ENCODE measurements around the gene RNF187. TPM values are rescaled to one million over a fixed set of nuclear protein-coding genes. Genes with fewer than 3 reads are reported as not detected.

RNF187 gene
- total RNA-seq, 2 experiments from 2014 or later, result 114 to 155 TPM

DNA sequence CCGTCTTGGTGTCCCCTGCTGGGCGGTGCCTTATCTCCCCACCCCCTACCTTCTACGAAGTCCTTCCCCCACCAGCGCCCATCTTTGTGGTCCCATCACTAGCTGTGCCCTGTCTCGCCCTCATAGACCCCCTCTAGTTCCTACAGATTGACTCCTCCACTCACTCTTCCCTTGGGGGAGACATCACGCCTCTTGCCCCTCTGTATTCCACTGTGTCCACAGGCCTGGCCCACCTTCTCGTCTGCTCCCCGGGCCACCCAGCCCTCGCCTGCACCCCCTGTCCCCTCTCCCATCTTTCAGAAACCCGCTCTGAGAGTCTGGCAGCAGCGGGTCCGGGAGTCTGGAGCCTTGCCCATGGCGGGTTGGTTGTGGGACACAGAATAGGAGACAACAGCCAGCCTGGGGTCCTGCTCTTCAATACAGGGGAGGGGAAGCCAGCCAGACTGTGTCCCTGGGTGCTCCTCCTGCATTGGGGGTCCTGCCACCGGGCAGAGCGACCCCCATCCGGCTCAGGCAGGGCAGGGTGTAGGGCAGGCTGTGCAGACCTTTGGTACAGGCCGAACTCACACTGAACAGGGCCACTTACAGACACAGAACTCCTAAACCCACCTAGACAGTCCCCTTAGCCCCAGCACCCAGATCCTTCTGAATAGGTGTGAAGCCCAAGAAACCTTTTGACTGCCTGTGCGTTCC, 1.1 kb downstream of the RNF187 start:
- intact Hi-C loops (cut with DNase I, micrococcal nuclease), result loop anchor here (1.0 to 10.0 kb wide), 4 partner anchors 13 to 1137 kb away; partner anchors contain the start of genes CCSAP (in 1 of the 2), TAF5L (in 1 of the 2) and URB2 (in 1 of the 2)
- peak overlapping the region; percentile 90 for H3K27ac Mint-ChIP-seq
- H3K4me3 Mint-ChIP-seq, result peak overlapping the region; percentile 89
- DNase-seq, result no peak
- POLR2A ChIA-PET, result no interaction called here
- CTCF ChIA-PET, result interaction anchor here (0.6 to 3.4 kb wide), 4 partner anchors 12 to 30 kb away, joined by 3 to 17 read pairs (median 3); no protein-coding TSS in a partner anchor
- no peaks in the 10 kb centered on the region for H3K27me3 Mint-ChIP-seq
- peak; percentile 17 for ATAC-seq
- peaks cover 36% of the 10 kb centered on the region for H3K4me1 Mint-ChIP-seq
- peaks cover 38% of the 10 kb centered on the region for H3K36me3 Mint-ChIP-seq (ENCODE audit: low read depth)
- no peaks in the 10 kb centered on the region for H3K9me3 Mint-ChIP-seq (ENCODE audit: low read depth)

DNA sequence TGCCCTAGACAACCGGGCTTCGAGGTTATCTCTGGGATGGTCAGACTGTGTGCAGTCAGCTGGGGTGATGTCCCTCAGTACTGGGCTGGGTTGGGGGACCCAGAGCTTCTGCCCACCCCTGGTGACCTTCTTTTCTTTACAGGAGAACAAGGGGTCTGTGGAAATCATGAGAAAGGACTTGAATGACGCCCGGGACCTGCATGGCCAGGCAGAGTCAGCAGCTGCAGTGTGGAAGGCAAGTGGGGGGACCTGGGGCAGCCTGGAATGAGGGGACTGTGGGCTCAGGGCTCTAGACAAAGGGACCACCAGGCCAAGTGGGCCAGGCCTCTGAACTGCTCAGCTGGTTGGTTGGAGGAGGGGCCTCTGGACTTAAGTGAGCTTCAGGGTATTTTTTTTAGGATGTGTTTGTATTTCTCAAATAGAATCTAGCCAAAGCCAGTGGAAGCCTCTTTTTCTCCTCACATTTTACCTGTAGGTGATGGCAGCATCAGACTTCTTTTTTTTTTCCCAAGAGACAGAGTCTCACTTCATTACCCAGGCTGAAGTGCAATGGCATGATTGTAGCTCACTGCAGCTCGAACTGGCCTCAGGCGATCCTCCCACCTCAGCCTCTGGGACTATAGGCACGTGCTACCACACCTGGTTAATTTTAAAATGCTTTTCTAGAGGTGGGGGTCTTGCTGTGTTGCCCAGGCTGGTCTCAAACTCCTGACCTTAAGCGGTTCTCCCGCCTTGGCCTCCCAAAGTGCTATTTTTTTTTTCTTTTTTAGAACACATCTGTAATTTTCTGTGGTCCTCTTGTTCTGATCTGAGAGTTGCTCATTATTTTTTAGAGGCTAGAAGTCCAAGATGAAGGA, 1.9 kb downstream of the RNF187 start:
- no peaks in the 10 kb centered on the region for H3K9me3 Mint-ChIP-seq (ENCODE audit: low read depth)
- H3K36me3 Mint-ChIP-seq (ENCODE audit: low read depth), result peaks cover 43% of the 10 kb centered on the region
- ChIA-PET CTCF (interaction anchor here (0.6 to 3.4 kb wide), 6 partner anchors 12 to 487 kb away, joined by 3 to 17 read pairs (median 3); a partner anchor contains a TSS), POLR2A (interaction anchor here (1.0 kb wide), 1 partner anchor 23 kb away, joined by 3 read pairs; no protein-coding TSS in a partner anchor)
- ATAC-seq, result no peak
- peak overlapping the region; percentile 90 for H3K27ac Mint-ChIP-seq
- no peak for DNase-seq
- no peaks in the 10 kb centered on the region for H3K27me3 Mint-ChIP-seq
- intact Hi-C loops (cut with DNase I, micrococcal nuclease), result loop anchor here (1.0 to 10.0 kb wide), 4 partner anchors 12 to 1136 kb away; partner anchors contain the start of genes CCSAP (in 1 of the 2), TAF5L (in 1 of the 2) and URB2 (in 1 of the 2)
- peak overlapping the region; percentile 89 for H3K4me3 Mint-ChIP-seq
- peaks cover 36% of the 10 kb centered on the region for H3K4me1 Mint-ChIP-seq

DNA sequence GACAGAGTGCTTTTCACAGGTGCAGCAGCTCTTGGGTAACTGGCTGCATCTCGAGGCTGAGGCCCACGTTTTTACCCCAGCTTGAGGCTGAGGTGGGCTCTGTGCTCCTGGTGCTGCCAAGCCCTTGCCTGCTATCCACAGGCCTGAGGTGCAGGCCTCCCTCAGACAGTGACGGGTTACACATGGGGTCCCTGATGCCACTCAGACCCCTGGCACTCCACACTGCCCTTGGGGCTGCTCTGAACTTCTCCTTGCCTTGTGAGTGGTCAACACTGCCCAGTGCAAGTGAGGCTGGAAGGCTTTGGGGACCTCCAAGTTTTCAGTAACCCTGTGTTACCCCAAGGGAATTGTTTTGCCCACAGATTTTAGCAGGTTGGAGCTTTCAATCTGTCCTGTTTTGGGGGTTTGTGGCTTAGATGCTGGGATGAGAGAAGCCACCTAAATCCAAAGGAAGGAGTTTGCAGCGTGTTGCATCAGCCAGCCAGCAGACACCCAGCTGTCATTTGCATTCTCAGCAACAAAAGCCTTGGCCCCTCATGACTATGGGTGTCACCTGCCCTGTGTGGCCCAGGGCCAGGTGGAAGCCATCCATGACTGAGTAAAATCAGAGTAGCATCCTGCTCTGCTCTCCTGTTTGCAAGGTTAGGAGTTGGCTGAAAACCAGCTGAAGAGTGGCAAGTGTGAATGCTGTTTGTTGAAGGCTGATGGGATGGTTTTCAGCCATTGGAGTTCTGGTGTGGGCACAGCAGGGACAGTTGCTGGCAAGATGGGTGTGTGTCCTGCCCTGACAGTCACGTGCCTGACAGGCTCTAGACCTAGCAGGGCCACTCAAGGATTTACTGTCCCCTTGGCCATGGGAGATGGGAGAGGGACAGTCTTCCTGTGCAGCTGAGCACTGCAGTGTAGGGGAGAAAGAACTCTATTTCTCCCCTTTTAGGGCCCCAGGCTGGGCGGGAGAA, 3.2 kb downstream of the RNF187 start:
- peak overlapping the region; percentile 53 for H3K4me3 Mint-ChIP-seq
- DNase-seq (peak; percentile 69), ATAC-seq (no peak)
- peaks cover 53% of the 10 kb centered on the region for H3K36me3 Mint-ChIP-seq (ENCODE audit: low read depth)
- peaks cover 33% of the 10 kb centered on the region for H3K4me1 Mint-ChIP-seq
- H3K27ac Mint-ChIP-seq, result peak overlapping the region; percentile 90
- no peaks in the 10 kb centered on the region for H3K27me3 Mint-ChIP-seq
- no peaks in the 10 kb centered on the region for H3K9me3 Mint-ChIP-seq (ENCODE audit: low read depth)
- CTCF ChIA-PET, result interaction anchor here (0.7 to 3.4 kb wide), 2 partner anchors 10 to 488 kb away, joined by 3 to 17 read pairs; no protein-coding TSS in a partner anchor
- POLR2A ChIA-PET, result interaction anchor here (1.0 kb wide), 1 partner anchor 22 kb away, joined by 3 read pairs; no protein-coding TSS in a partner anchor
- intact Hi-C loops (cut with DNase I, micrococcal nuclease), result no loop called here

DNA sequence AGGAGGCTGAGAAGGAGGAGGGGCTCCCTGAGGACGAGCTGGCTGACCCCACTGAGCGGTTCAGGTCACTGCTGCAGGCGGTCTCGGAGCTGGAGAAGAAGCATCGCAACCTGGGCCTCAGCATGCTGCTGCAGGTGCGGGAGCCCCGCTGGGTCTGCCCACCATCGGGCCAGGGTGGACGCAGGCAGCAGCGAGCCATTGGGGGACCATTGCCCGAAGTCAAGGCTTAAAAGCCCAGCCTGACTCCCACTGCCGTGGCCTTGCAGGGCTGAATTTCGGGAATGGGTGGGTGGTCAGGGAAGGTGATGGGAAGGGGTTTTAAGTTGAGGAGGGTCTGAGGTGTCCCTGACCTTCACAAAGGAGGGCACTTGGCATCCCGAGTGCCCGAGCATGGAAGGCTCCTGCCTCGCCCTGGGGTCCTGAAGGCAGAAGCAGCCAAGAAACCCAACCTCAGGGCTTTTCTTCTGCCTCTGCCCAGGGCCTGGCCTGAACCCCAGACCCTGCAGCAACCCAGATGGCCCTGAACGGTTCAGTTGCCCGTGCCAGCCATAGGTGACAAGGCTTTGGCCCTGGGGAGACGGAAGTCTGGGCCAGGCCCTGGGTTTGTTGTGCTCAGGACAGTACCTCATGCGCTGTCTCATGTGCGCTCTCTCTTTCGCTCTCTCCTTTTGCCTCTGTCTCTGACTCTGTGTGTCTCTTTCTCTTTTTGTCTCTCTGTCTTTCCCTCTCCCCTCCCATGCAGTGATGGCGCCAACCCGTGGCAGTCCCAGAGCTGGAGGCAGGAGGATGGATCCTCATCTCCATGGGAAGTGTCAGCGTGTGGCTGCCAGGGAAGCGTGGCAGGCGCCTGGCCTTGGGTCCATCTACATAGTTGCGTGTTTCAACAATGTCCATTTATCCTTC, 6.2 kb downstream of the RNF187 start:
- ChIA-PET POLR2A (no interaction called here), CTCF (no interaction called here)
- no peak for ATAC-seq

DNA sequence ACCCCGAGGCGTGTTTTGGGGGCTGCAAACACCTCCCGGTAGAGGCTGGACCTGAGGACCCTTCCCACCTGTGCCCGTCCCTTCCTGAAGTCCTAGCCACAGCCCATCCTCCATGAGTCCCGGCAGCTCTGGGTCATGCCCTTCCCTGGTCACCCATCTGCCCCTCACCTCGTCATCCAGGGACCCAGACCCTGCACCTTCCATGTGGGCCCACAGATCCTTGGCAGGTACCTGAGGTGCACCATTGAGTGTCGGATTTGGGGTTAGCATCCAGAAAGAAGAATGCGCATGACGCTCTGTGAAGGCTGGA, 6.8 kb downstream of the RNF187 start:
- ChIA-PET POLR2A (no interaction called here), CTCF (interaction anchor here (0.8 kb wide), 1 partner anchor 23 kb away, joined by 3 read pairs; no protein-coding TSS in a partner anchor)
- no peak overlapping the region for H3K4me3 Mint-ChIP-seq
- no peak overlapping the region for H3K27ac Mint-ChIP-seq
- peaks cover 36% of the 10 kb centered on the region for H3K4me1 Mint-ChIP-seq
- no peak for DNase-seq
- no peaks in the 10 kb centered on the region for H3K27me3 Mint-ChIP-seq
- ATAC-seq, result no peak
- H3K36me3 Mint-ChIP-seq (ENCODE audit: low read depth), result peaks cover 56% of the 10 kb centered on the region
- intact Hi-C loops (cut with DNase I, micrococcal nuclease), result no loop called here
- H3K9me3 Mint-ChIP-seq (ENCODE audit: low read depth), result no peaks in the 10 kb centered on the region

More for the DNA sequence above, 6.2 kb downstream of the RNF187 start:
- intact Hi-C loops (cut with DNase I, micrococcal nuclease), result no loop called here
- H3K9me3 Mint-ChIP-seq (ENCODE audit: low read depth), result no peaks in the 10 kb centered on the region
- H3K27me3 Mint-ChIP-seq, result no peaks in the 10 kb centered on the region
- peaks cover 42% of the 10 kb centered on the region for H3K4me1 Mint-ChIP-seq
- H3K36me3 Mint-ChIP-seq (ENCODE audit: low read depth), result peaks cover 60% of the 10 kb centered on the region
- no peak overlapping the region for H3K27ac Mint-ChIP-seq
- DNase-seq, result no peak
- H3K4me3 Mint-ChIP-seq, result no peak overlapping the region

DNA sequence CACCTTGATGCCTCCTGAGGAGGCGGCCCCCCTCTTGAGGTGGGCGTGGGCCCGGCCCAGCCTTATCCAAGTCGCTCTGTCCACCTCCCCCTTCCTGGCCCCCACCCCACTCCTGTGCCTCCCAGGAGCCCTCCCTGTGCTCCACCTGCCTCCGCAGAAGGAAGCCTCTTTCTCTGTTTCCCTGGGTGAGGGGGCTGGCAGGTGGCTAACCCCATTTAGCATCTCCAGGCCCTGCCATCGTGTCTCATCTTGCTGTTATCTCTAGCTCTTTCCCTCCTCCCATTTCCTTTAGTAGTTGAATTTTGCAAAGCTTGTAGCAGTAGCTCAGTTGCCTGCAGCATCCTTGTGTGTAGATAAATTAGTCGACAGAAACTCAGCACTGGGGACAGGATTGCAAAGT, 7.2 kb downstream of the RNF187 start:
- Mint-ChIP-seq H3K27me3 (no peaks in the 10 kb centered on the region), H3K36me3 (ENCODE audit: low read depth) (peaks cover 52% of the 10 kb centered on the region), H3K27ac (no peak overlapping the region), H3K4me3 (no peak overlapping the region), H3K9me3 (ENCODE audit: low read depth) (no peaks in the 10 kb centered on the region), H3K4me1 (peaks cover 33% of the 10 kb centered on the region)
- intact Hi-C loops (cut with DNase I, micrococcal nuclease), result no loop called here
- no peak for DNase-seq
- ATAC-seq, result no peak
- ChIA-PET POLR2A (no interaction called here), CTCF (interaction anchor here (0.8 kb wide), 1 partner anchor 23 kb away, joined by 3 read pairs; no protein-coding TSS in a partner anchor)

DNA sequence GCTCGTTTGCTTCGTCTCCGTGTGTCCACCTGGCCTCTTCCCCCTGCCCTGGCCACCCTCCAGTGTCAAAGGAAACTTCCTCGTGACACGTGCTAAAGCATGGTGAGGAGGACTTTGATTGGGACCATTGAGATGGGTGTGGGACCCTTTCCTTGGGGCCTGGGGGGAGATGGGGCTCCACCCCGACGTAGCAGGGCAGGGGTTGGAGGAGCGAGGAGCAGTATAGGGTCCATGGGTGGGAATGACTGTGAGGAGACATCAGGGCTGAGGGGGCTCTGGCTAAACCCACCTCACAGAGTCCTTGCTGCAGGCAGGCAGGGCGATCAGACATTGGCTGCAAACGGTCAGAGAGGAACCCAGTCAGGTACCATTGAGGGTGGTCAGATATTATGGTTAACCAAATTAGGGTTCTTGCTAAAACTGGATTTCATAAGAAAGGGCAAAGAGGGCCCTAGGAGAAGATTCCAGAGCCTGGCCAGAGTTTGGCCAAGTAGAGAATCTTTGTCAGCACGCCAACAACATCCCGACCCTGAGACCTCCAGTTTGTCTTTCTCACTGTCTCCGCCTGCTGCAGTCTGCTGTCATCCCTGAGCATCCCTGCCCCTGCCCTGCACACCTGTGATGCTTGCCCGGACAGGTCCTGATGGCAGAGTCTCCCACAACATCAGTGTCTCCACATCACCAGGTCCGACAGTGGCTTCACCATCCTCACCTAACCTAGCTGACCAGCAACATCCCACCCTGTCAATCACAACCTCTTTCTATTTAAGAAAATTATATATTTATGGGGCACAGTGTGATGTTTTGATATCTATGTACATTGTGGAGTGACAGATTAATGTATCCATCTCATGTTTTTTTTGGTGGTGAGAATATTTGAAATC, 8.0 kb downstream of the RNF187 start:
- ATAC-seq (no peak), DNase-seq (no peak)
- POLR2A ChIA-PET, result no interaction called here
- Mint-ChIP-seq H3K4me1 (peaks cover 30% of the 10 kb centered on the region), H3K9me3 (ENCODE audit: low read depth) (no peaks in the 10 kb centered on the region), H3K27me3 (no peaks in the 10 kb centered on the region), H3K36me3 (ENCODE audit: low read depth) (peaks cover 44% of the 10 kb centered on the region), H3K27ac (no peak overlapping the region), H3K4me3 (no peak overlapping the region)
- CTCF ChIA-PET, result interaction anchor here (0.8 kb wide), 1 partner anchor 24 kb away, joined by 3 read pairs; no protein-coding TSS in a partner anchor
- intact Hi-C loops (cut with DNase I, micrococcal nuclease), result no loop called here

DNA sequence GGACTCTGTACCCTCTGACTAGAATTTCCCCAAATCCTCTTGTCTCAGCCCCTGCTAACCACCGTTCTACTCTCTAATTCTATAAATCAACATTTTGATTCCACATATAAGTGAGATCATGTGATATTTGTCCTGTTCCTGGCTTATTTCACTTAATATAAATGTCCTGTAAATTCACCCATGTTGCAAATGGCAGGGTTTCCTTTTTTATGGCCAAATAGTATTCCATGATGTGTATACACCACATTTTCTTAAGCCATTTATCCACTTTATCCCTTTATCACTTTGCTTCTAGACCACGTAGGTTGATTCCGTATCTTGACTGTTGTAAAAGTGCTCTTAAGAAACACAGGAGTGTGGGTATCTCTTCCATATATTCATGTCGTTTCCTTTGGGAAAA, 8.9 kb downstream of the RNF187 start:
- DNase-seq, result no peak
- H3K36me3 Mint-ChIP-seq (ENCODE audit: low read depth), result peaks cover 35% of the 10 kb centered on the region
- H3K9me3 Mint-ChIP-seq (ENCODE audit: low read depth), result no peaks in the 10 kb centered on the region
- no peak overlapping the region for H3K27ac Mint-ChIP-seq
- intact Hi-C loops (cut with DNase I, micrococcal nuclease), result no loop called here
- POLR2A ChIA-PET, result no interaction called here
- no peaks in the 10 kb centered on the region for H3K27me3 Mint-ChIP-seq
- no peak overlapping the region for H3K4me3 Mint-ChIP-seq
- ATAC-seq, result no peak
- CTCF ChIA-PET, result no interaction called here
- H3K4me1 Mint-ChIP-seq, result peaks cover 31% of the 10 kb centered on the region

DNA sequence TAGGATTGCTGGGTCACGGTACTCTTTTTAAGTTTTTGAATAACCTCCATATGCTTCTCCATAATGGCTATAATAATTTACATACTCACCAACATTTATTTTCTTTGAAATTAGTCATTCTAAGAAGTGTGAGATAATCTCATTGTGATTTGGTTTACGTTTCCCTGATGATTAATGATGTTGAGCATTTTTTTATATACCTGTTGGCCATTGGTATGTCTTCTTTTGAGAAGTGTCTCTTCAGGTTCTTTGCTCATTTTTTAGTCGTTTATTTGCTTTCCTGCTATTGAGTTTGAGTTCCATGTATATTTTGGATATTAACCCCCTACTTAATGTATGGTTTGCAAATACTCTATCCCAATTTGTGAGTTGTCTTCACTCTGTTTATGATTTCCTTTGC, 9.3 kb downstream of the RNF187 start:
- H3K4me1 Mint-ChIP-seq, result peaks cover 35% of the 10 kb centered on the region
- no peaks in the 10 kb centered on the region for H3K27me3 Mint-ChIP-seq
- POLR2A ChIA-PET, result no interaction called here
- H3K4me3 Mint-ChIP-seq, result no peak overlapping the region
- no peak for DNase-seq
- CTCF ChIA-PET, result no interaction called here
- peaks cover 34% of the 10 kb centered on the region for H3K36me3 Mint-ChIP-seq (ENCODE audit: low read depth)
- no peak overlapping the region for H3K27ac Mint-ChIP-seq
- ATAC-seq, result no peak
- intact Hi-C loops (cut with DNase I, micrococcal nuclease), result no loop called here
- no peaks in the 10 kb centered on the region for H3K9me3 Mint-ChIP-seq (ENCODE audit: low read depth)

DNA sequence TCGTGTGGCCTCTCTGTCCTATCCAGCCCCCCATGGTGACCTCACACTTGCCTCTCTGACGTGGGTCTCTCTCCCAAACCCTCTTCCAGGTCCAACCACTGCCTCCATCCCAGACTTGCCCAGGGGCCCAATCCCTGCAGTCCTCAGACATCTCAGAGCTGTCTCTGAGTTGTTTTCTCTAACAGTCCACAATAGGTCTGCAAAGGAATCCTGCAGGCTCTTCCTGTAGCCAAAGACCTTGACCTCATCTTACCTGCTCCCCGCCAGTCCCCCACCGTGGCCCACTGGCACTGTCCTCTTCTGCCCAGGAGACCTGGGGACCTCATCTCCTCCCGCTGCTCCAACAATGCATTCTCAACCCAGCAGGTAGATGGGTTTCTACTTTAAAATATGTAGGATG, 10.0 kb downstream of the RNF187 start:
- no peaks in the 10 kb centered on the region for H3K27me3 Mint-ChIP-seq
- CTCF ChIA-PET, result no interaction called here
- ATAC-seq, result no peak
- POLR2A ChIA-PET, result no interaction called here
- intact Hi-C loops (cut with DNase I, micrococcal nuclease), result no loop called here
- H3K36me3 Mint-ChIP-seq (ENCODE audit: low read depth), result peaks cover 27% of the 10 kb centered on the region
- H3K9me3 Mint-ChIP-seq (ENCODE audit: low read depth), result no peaks in the 10 kb centered on the region
- H3K4me1 Mint-ChIP-seq, result peaks cover 30% of the 10 kb centered on the region
- H3K27ac Mint-ChIP-seq, result no peak overlapping the region
- no peak overlapping the region for H3K4me3 Mint-ChIP-seq
- no peak for DNase-seq

All from activated CD4-positive, alpha-beta T cell treated with anti-CD3 and anti-CD28 coated beads for 36 hours (primary cell).